K562 (cell line): ENCODE data around the gene RPH3AL. TPM values are rescaled to one million over a fixed set of nuclear protein-coding genes. Genes with fewer than 3 reads are reported as not detected.

Experiments
- FOXA1 ChIP-seq: fragments of 450-650 bp; IDR thresholded peaks from 2 replicates; pipeline ENCODE4 v1.6.1; 2016; ENCODE audit warnings: mild to moderate bottlenecking, borderline replicate concordance
- KAT8 ChIP-seq: fragments of 450-650 bp; IDR thresholded peaks from 2 replicates; pipeline ENCODE4 v1.6.1; 2016; ENCODE audit warnings: low read depth, mild to moderate bottlenecking
- SIRT6 ChIP-seq: IDR thresholded peaks from one replicate; pipeline ENCODE4 v1.6.1; 2012; ENCODE audit warnings: low read depth, mild to moderate bottlenecking, control low read depth, inconsistent platforms, low read length, moderate library complexity
- TEAD2 ChIP-seq: fragments of 450-650 bp; IDR thresholded peaks from 2 replicates; pipeline ENCODE4 v1.6.1; 2016; ENCODE audit warnings: missing genetic modification characterization, control low read depth, missing compliant biosample characterization
- polyA plus RNA-seq, 8 experiments: library from polyadenylated mRNA; depleted of rRNA in 4 of 8; stranded (reverse) in 5 of 8; unstranded in 3 of 8; fragments of >200 nt; fragmentation: Nextera tagmentation in 2 of 8; fragmentation: Illumina TruSeq in 1 of 8; extraction: Ambion mirVana in 2 of 8; extraction: Trizol in 1 of 8; gene quantifications; 2 replicates each; pipeline versions ENCODE4 v1.2.1 to v1.2.3, GENCODE V29; 2011 to 2014; ENCODE audit warnings: inconsistent platforms in 1 of 8, missing spikeins in 1 of 8
- total RNA-seq, 7 experiments: library from RNA; depleted of rRNA in 6 of 7; stranded (reverse); fragments of >200 nt in 6 of 7; fragmentation: Illumina TruSeq in 2 of 7; extraction: Trizol in 2 of 7; gene quantifications; 2 replicates each; pipeline versions ENCODE4 v1.2.1 to v1.2.3, GENCODE V29; 2011 to 2021; ENCODE audit warnings: low replicate concordance in 1 of 7
- TF ChIP-seq, protein P1 (sequence below): fragments of 200-600 bp; sonication (generic); IDR thresholded peaks from one replicate; pipeline ENCODE4 v1.6.1; 2012; ENCODE audit warnings: mild to moderate bottlenecking, low read depth, low read length, inconsistent platforms
- TF ChIP-seq, protein P2 (sequence below): fragments of 450-650 bp; IDR thresholded peaks from 2 replicates; pipeline ENCODE4 v1.6.1; 2018; ENCODE audit warnings: mild to moderate bottlenecking, low read depth; ENCODE audit not compliant: partially characterized antibody

RPH3AL gene
- total and polyA plus RNA-seq, 9 of the 15 experiments (the other 6 are each of a cell fraction or from before 2014, with no cell fraction given) = 0.18 to 1.7 (median 0.39) TPM

DNA sequence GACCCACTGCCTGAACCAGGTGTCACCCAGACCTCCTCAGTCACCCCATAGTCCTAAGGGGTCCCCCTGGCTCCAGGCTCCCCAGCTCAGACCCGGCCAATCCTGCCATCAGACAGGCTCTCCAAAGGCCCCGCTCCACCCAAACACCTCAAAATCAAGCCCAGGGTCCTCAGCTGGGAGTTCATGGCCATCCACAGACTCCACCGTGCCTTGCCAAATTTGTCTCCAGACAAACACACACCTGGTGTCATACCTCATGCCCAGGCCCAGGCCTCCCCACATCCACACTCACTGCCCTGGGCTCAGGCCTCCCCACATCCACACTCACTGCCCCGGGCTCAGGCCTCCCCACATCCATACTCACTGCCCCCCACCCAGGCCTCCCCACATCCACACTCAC lies 12.5 kb downstream of the RPH3AL start (continued):
- TF ChIP-seq TEAD2 (tag) = no peak
- TF ChIP-seq KAT8 = no peak
- no peak for TF ChIP-seq FOXA1
- TF ChIP-seq, protein P1, sequence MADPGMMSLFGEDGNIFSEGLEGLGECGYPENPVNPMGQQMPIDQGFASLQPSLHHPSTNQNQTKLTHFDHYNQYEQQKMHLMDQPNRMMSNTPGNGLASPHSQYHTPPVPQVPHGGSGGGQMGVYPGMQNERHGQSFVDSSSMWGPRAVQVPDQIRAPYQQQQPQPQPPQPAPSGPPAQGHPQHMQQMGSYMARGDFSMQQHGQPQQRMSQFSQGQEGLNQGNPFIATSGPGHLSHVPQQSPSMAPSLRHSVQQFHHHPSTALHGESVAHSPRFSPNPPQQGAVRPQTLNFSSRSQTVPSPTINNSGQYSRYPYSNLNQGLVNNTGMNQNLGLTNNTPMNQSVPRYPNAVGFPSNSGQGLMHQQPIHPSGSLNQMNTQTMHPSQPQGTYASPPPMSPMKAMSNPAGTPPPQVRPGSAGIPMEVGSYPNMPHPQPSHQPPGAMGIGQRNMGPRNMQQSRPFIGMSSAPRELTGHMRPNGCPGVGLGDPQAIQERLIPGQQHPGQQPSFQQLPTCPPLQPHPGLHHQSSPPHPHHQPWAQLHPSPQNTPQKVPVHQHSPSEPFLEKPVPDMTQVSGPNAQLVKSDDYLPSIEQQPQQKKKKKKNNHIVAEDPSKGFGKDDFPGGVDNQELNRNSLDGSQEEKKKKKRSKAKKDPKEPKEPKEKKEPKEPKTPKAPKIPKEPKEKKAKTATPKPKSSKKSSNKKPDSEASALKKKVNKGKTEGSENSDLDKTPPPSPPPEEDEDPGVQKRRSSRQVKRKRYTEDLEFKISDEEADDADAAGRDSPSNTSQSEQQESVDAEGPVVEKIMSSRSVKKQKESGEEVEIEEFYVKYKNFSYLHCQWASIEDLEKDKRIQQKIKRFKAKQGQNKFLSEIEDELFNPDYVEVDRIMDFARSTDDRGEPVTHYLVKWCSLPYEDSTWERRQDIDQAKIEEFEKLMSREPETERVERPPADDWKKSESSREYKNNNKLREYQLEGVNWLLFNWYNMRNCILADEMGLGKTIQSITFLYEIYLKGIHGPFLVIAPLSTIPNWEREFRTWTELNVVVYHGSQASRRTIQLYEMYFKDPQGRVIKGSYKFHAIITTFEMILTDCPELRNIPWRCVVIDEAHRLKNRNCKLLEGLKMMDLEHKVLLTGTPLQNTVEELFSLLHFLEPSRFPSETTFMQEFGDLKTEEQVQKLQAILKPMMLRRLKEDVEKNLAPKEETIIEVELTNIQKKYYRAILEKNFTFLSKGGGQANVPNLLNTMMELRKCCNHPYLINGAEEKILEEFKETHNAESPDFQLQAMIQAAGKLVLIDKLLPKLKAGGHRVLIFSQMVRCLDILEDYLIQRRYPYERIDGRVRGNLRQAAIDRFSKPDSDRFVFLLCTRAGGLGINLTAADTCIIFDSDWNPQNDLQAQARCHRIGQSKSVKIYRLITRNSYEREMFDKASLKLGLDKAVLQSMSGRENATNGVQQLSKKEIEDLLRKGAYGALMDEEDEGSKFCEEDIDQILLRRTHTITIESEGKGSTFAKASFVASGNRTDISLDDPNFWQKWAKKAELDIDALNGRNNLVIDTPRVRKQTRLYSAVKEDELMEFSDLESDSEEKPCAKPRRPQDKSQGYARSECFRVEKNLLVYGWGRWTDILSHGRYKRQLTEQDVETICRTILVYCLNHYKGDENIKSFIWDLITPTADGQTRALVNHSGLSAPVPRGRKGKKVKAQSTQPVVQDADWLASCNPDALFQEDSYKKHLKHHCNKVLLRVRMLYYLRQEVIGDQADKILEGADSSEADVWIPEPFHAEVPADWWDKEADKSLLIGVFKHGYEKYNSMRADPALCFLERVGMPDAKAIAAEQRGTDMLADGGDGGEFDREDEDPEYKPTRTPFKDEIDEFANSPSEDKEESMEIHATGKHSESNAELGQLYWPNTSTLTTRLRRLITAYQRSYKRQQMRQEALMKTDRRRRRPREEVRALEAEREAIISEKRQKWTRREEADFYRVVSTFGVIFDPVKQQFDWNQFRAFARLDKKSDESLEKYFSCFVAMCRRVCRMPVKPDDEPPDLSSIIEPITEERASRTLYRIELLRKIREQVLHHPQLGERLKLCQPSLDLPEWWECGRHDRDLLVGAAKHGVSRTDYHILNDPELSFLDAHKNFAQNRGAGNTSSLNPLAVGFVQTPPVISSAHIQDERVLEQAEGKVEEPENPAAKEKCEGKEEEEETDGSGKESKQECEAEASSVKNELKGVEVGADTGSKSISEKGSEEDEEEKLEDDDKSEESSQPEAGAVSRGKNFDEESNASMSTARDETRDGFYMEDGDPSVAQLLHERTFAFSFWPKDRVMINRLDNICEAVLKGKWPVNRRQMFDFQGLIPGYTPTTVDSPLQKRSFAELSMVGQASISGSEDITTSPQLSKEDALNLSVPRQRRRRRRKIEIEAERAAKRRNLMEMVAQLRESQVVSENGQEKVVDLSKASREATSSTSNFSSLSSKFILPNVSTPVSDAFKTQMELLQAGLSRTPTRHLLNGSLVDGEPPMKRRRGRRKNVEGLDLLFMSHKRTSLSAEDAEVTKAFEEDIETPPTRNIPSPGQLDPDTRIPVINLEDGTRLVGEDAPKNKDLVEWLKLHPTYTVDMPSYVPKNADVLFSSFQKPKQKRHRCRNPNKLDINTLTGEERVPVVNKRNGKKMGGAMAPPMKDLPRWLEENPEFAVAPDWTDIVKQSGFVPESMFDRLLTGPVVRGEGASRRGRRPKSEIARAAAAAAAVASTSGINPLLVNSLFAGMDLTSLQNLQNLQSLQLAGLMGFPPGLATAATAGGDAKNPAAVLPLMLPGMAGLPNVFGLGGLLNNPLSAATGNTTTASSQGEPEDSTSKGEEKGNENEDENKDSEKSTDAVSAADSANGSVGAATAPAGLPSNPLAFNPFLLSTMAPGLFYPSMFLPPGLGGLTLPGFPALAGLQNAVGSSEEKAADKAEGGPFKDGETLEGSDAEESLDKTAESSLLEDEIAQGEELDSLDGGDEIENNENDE = no peak
- TF ChIP-seq, protein P2, sequence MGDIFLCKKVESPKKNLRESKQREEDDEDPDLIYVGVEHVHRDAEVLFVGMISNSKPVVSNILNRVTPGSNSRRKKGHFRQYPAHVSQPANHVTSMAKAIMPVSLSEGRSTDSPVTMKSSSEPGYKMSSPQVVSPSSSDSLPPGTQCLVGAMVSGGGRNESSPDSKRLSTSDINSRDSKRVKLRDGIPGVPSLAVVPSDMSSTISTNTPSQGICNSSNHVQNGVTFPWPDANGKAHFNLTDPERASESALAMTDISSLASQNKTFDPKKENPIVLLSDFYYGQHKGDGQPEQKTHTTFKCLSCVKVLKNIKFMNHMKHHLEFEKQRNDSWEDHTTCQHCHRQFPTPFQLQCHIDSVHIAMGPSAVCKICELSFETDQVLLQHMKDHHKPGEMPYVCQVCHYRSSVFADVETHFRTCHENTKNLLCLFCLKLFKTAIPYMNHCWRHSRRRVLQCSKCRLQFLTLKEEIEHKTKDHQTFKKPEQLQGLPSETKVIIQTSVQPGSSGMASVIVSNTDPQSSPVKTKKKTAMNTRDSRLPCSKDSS = no peak
- no peak for TF ChIP-seq SIRT6
- TF ChIP-seq, all 486 proteins: peak for 0
